Type B pancreatic cell (in vitro differentiated cells): Measurements from ENCODE around the gene GATA6. TPM values are rescaled to one million over a fixed set of nuclear protein-coding genes. Genes with fewer than 3 reads are reported as not detected.
"Not testable (repeated sequence)": the region's sequence is repeated elsewhere in the genome, so short reads cannot be mapped to it uniquely, and the experiment has no call there.

Experiments used
- DNase-seq: peaks from one replicate; pipeline ENCODE4 v3.0.0; 2021; ENCODE audit warnings: mixed read lengths; ENCODE audit not compliant: unreplicated experiment; ENCODE audit errors: extremely low spot score
- H3K27ac Mint-ChIP-seq: 2 replicates; pipeline ENCODE4 v1.8.0; 2021; ENCODE audit warnings: mild to moderate bottlenecking, mixed read lengths
- H3K27me3 Mint-ChIP-seq: 2 replicates; pipeline ENCODE4 v1.8.0; 2021; ENCODE audit warnings: mixed read lengths
- H3K36me3 Mint-ChIP-seq: 2 replicates; pipeline ENCODE4 v1.8.0; 2021; ENCODE audit warnings: mixed read lengths
- H3K4me1 Mint-ChIP-seq: one replicate; pipeline ENCODE4 v1.8.0; 2021; ENCODE audit warnings: mixed read lengths; ENCODE audit not compliant: unreplicated experiment
- H3K4me3 Mint-ChIP-seq: 2 replicates; pipeline ENCODE4 v1.8.0; 2021; ENCODE audit warnings: mild to moderate bottlenecking, mixed read lengths
- H3K9me3 Mint-ChIP-seq: 2 replicates; pipeline ENCODE4 v1.8.0; 2021; ENCODE audit warnings: mixed read lengths
- CTCF ChIP-seq: fragments of 200-600 bp; sonication (generic); conservative IDR thresholded peaks from 2 replicates; pipeline ENCODE4 v1.5.0; 2021; ENCODE audit warnings: antibody characterized with exemption, mild to moderate bottlenecking
- total RNA-seq: library from RNA; stranded (reverse); gene quantifications from 2 replicates; pipeline ENCODE4 v1.2.1, GENCODE V29; 2021; ENCODE audit warnings: low replicate concordance

GATA6 gene
- total RNA-seq, 1 donor from 2014 or later: 37.7 TPM

GRCh38 chr18:22179631-22180030, 10.2 kb downstream of the GATA6 start:
- no peak for DNase-seq
- H3K4me3 Mint-ChIP-seq: peak overlapping the region; percentile 11
- H3K9me3 Mint-ChIP-seq: no peaks in the 10 kb centered on the region
- no peak overlapping the region for H3K27ac Mint-ChIP-seq
- no peak for TF ChIP-seq CTCF
- peaks cover 61% of the 10 kb centered on the region for H3K27me3 Mint-ChIP-seq
- H3K36me3 Mint-ChIP-seq: peaks cover 22% of the 10 kb centered on the region
- peaks cover 11% of the 10 kb centered on the region for H3K4me1 Mint-ChIP-seq

GRCh38 chr18:22180722-22181121, 11.3 kb downstream of the GATA6 start:
- Mint-ChIP-seq H3K36me3 (peaks cover 15% of the 10 kb centered on the region), H3K27ac (no peak overlapping the region), H3K9me3 (no peaks in the 10 kb centered on the region), H3K4me3 (peak overlapping the region; percentile 11), H3K4me1 (peaks cover 13% of the 10 kb centered on the region), H3K27me3 (peaks cover 50% of the 10 kb centered on the region)
- no peak for DNase-seq
- TF ChIP-seq CTCF: no peak

GRCh38 chr18:22182884-22183697, 13.7 kb downstream of the GATA6 start:
- no peak for TF ChIP-seq CTCF
- no peak overlapping the region for H3K27ac Mint-ChIP-seq
- no peak overlapping the region for H3K4me3 Mint-ChIP-seq
- H3K36me3 Mint-ChIP-seq: peaks cover 4% of the 10 kb centered on the region
- H3K9me3 Mint-ChIP-seq: no peaks in the 10 kb centered on the region
- H3K4me1 Mint-ChIP-seq: peaks cover 9% of the 10 kb centered on the region
- peaks cover 37% of the 10 kb centered on the region for H3K27me3 Mint-ChIP-seq
- DNase-seq: no peak

- Mint-ChIP-seq H3K36me3 (peaks cover 4% of the 10 kb centered on the region), H3K4me1 (peaks cover 16% of the 10 kb centered on the region), H3K4me3 (no peak overlapping the region), H3K27me3 (peaks cover 30% of the 10 kb centered on the region), H3K27ac (no peak overlapping the region), H3K9me3 (no peaks in the 10 kb centered on the region)
- no peak for TF ChIP-seq CTCF
- no peak for DNase-seq
These were observed 14.3 kb downstream of the GATA6 start for GRCh38 chr18:22183698-22184170.

GRCh38 chr18:22184573-22184972, 15.2 kb downstream of the GATA6 start:
- H3K4me1 Mint-ChIP-seq: peaks cover 24% of the 10 kb centered on the region
- H3K27ac Mint-ChIP-seq: not testable (repeated sequence)
- H3K27me3 Mint-ChIP-seq: peaks cover 22% of the 10 kb centered on the region

GRCh38 chr18:22185273-22185672, 15.9 kb downstream of the GATA6 start:
- no peak for TF ChIP-seq CTCF
- Mint-ChIP-seq H3K4me1 (peaks cover 27% of the 10 kb centered on the region), H3K4me3 (no peak overlapping the region), H3K36me3 (peaks cover 4% of the 10 kb centered on the region), H3K9me3 (no peaks in the 10 kb centered on the region), H3K27ac (peak overlapping the region; percentile 74), H3K27me3 (peaks cover 15% of the 10 kb centered on the region)
- DNase-seq: no peak

More at GRCh38 chr18:22184573-22184972, 15.2 kb downstream of the GATA6 start:
- not testable (repeated sequence) for H3K4me3 Mint-ChIP-seq, DNase-seq, H3K9me3 Mint-ChIP-seq, H3K36me3 Mint-ChIP-seq
